HepG2 (cell line): ENCODE measurements around the gene KCNH8. TPM values are rescaled to one million over a fixed set of nuclear protein-coding genes. Genes with fewer than 3 reads are reported as not detected.

Experiments
- NFKB2 ChIP-seq: sonication (generic); formaldehyde crosslinking; IDR thresholded peaks from 2 replicates; pipeline ENCODE4 v1.4.0; 2020; ENCODE audit warnings: missing genetic modification reagents, borderline replicate concordance
- RFXANK ChIP-seq: IDR thresholded peaks from 2 replicates; pipeline ENCODE4 v1.6.1; 2016
- ZNF205 ChIP-seq: IDR thresholded peaks from 2 replicates; pipeline ENCODE4 v1.6.1; 2018; ENCODE audit warnings: missing biosample characterization, missing genetic modification reagents
- ZNF501 ChIP-seq: sonication (generic); formaldehyde crosslinking; IDR thresholded peaks from 2 replicates; pipeline ENCODE4 v1.5.1; 2020; ENCODE audit warnings: mild to moderate bottlenecking, moderate library complexity, missing genetic modification reagents
- polyA plus RNA-seq, 8 experiments: library from polyadenylated mRNA; depleted of rRNA in 3 of 8; stranded (reverse) in 7 of 8; unstranded in 1 of 8; fragments of >200 nt; fragmentation: Illumina TruSeq in 4 of 8; extraction: Trizol in 4 of 8; gene quantifications; 2 replicates each; pipeline versions ENCODE4 v1.2.1 to v1.2.3, GENCODE V29; 2011 to 2016; ENCODE audit warnings: low read depth in 4 of 8, missing spikeins in 1 of 8, mixed read lengths in 1 of 8; ENCODE audit not compliant: insufficient read depth in 1 of 8
- total RNA-seq, 5 experiments: library from RNA; depleted of rRNA; stranded (reverse); fragments of >200 nt; fragmentation: Illumina TruSeq; extraction: Trizol; gene quantifications; 2 replicates each; pipeline ENCODE4 v1.2.3, GENCODE V29; 2016; ENCODE audit warnings: low read depth in 1 of 5
- TF ChIP-seq, protein P1 (sequence below): sonication (generic); formaldehyde crosslinking; IDR thresholded peaks from 2 replicates; pipeline ENCODE4 v1.4.0; 2020; ENCODE audit warnings: mild to moderate bottlenecking, missing genetic modification reagents
- TF ChIP-seq, protein P2 (sequence below): sonication (generic); formaldehyde crosslinking; IDR thresholded peaks from 2 replicates; pipeline ENCODE4 v1.5.1; 2020; ENCODE audit warnings: mild to moderate bottlenecking, missing genetic modification reagents, moderate library complexity

The KCNH8 gene
- total and polyA plus RNA-seq, 2 of the 13 experiments (the other 11 are each of a cell fraction or from before 2014, with no cell fraction given) = 0.04 TPM; not detected in 1

DNA sequence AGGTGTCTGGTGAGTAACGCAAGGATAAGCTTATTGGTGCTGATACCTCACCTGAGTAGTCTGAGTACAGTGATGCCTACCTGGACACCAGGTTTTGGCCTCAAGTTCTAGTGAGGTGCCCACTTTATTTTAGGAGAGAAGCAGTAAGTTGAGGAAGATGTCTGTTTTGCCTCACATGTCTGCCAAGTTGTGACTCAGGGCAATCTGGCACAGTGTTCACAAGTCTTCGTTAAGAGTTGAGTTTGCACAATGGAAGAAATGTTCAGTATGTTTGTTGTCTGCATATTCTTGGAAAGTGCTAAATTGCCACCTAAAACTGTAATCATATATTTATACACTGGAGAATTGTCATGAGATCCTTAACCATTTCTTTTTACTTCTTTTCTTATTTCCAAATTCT is 122.2 kb downstream of the KCNH8 start (continued):
- TF ChIP-seq, protein P1, sequence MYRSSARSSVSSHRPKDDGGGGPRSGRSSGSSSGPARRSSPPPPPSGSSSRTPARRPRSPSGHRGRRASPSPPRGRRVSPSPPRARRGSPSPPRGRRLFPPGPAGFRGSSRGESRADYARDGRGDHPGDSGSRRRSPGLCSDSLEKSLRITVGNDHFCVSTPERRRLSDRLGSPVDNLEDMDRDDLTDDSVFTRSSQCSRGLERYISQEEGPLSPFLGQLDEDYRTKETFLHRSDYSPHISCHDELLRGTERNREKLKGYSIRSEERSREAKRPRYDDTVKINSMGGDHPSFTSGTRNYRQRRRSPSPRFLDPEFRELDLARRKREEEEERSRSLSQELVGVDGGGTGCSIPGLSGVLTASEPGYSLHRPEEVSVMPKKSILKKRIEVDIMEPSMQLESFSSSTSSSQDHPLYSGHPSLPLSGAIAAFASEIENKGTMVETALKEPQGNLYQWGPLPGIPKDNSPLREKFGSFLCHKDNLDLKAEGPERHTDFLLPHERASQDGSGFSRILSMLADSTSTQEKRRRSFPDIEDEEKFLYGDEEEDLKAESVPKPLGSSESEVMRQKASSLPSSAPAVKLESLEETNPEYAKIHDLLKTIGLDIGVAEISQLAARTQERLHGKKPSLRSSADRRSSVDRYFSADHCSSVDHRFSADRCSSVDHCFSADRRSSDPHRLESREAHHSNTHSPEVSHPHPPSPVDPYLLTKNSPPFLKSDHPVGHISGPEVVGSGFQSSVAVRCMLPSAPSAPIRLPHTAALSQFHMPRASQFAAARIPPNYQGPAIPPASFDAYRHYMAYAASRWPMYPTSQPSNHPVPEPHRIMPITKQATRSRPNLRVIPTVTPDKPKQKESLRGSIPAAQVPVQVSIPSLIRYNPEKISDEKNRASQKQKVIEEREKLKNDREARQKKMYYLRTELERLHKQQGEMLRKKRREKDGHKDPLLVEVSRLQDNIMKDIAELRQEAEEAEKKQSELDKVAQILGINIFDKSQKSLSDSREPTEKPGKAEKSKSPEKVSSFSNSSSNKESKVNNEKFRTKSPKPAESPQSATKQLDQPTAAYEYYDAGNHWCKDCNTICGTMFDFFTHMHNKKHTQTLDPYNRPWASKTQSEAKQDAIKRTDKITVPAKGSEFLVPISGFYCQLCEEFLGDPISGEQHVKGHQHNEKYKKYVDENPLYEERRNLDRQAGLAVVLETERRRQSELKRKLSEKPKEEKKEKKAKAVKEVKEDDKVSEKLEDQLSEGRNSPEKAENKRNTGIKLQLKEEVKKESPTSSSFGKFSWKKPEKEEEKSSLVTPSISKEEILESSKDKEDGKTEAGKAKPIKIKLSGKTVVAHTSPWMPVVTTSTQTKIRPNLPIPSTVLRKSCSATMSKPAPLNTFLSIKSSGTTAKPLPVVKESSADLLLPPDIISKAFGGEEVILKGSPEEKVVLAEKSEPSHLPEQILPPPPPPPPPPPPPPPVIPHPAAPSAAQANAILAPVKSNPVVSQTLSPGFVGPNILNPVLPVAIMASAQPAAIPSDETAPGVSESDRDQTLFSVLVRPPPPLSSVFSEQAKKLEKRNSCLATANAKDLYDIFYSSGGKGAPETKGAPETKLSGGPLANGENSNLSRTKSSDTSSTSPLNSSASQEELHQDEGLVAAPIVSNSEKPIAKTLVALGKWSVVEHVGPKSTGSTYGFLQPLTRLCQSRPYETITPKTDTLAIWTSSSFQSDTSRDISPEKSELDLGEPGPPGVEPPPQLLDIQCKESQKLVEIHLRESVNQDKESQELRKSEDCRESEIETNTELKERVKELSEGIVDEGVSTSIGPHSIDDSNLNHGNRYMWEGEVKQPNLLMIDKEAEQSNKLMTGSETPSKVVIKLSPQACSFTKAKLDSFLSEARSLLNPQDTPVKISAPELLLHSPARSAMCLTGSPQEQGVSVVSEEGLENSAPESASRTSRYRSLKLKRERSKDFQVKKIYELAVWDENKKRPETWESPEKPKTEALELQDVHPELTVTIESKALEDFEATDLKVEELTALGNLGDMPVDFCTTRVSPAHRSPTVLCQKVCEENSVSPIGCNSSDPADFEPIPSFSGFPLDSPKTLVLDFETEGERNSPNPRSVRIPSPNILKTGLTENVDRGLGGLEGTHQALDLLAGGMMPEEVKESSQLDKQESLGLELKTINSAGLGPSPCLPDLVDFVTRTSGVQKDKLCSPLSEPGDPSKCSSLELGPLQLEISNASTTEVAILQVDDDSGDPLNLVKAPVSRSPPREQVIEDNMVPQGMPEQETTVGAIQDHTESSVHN (CRISPR knock-in tag) = no peak
- TF ChIP-seq NFKB2 (CRISPR knock-in tag) (no peak), ZNF205 (CRISPR knock-in tag) (no peak), RFXANK (CRISPR knock-in tag) (no peak), ZNF501 (CRISPR knock-in tag) (no peak)
- TF ChIP-seq, protein P2, sequence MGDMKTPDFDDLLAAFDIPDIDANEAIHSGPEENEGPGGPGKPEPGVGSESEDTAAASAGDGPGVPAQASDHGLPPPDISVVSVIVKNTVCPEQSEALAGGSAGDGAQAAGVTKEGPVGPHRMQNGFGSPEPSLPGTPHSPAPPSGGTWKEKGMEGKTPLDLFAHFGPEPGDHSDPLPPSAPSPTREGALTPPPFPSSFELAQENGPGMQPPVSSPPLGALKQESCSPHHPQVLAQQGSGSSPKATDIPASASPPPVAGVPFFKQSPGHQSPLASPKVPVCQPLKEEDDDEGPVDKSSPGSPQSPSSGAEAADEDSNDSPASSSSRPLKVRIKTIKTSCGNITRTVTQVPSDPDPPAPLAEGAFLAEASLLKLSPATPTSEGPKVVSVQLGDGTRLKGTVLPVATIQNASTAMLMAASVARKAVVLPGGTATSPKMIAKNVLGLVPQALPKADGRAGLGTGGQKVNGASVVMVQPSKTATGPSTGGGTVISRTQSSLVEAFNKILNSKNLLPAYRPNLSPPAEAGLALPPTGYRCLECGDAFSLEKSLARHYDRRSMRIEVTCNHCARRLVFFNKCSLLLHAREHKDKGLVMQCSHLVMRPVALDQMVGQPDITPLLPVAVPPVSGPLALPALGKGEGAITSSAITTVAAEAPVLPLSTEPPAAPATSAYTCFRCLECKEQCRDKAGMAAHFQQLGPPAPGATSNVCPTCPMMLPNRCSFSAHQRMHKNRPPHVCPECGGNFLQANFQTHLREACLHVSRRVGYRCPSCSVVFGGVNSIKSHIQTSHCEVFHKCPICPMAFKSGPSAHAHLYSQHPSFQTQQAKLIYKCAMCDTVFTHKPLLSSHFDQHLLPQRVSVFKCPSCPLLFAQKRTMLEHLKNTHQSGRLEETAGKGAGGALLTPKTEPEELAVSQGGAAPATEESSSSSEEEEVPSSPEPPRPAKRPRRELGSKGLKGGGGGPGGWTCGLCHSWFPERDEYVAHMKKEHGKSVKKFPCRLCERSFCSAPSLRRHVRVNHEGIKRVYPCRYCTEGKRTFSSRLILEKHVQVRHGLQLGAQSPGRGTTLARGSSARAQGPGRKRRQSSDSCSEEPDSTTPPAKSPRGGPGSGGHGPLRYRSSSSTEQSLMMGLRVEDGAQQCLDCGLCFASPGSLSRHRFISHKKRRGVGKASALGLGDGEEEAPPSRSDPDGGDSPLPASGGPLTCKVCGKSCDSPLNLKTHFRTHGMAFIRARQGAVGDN = no peak
